ENCODE results near the gene RUBCN. TPM values are rescaled to one million over a fixed set of nuclear protein-coding genes. Genes with fewer than 3 reads are reported as not detected.
"Not testable (repeated sequence)": the region's sequence is repeated elsewhere in the genome, so short reads cannot be mapped to it uniquely, and the experiment has no call there.

The RUBCN gene
- total and polyA plus RNA-seq, 11 donors: 14.9 to 53.4 (median 36.9) TPM

DNA sequence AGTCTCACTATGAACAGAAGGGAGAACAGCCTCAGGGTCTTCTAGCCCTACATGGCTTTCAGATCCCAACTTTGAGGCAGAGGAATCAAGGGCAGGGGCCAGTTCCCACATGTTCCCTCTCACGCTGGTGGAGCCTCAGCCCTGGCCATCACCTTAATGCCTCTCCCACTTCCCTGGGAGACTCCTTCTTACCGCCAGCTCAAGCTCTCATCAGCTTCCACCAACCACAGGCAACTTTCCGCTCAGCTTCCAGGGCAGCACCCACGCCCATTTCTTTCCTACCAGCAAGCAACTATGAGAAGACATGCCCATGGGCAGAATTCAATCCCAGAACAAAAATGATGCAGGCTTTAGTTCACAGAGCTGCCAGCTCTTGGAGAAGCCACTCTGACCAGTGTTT lies 63.5 kb downstream of the RUBCN start:
- no peaks in the 10 kb centered on the region for H3K27me3 ChIP-seq
- H3K4me1 ChIP-seq: peaks cover 0 to 16% (median 0%) of the 10 kb centered on the region in 12 donors
- ATAC-seq: no peak
- no peak overlapping the region for H3K4me3 ChIP-seq
- WGBS, 4 donors: 94 to 98% (median 97%) methylated on average over 4 of the region's 4 CpGs
- intact Hi-C loops (cut with DNase I): no loop called here
- H3K9me3 ChIP-seq: no peaks in the 10 kb centered on the region
- no peak overlapping the region for H3K27ac ChIP-seq
- TF ChIP-seq, protein P1, sequence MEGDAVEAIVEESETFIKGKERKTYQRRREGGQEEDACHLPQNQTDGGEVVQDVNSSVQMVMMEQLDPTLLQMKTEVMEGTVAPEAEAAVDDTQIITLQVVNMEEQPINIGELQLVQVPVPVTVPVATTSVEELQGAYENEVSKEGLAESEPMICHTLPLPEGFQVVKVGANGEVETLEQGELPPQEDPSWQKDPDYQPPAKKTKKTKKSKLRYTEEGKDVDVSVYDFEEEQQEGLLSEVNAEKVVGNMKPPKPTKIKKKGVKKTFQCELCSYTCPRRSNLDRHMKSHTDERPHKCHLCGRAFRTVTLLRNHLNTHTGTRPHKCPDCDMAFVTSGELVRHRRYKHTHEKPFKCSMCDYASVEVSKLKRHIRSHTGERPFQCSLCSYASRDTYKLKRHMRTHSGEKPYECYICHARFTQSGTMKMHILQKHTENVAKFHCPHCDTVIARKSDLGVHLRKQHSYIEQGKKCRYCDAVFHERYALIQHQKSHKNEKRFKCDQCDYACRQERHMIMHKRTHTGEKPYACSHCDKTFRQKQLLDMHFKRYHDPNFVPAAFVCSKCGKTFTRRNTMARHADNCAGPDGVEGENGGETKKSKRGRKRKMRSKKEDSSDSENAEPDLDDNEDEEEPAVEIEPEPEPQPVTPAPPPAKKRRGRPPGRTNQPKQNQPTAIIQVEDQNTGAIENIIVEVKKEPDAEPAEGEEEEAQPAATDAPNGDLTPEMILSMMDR (IDR thresholded peaks at IDR 0.05): no peak
- no peak for TF ChIP-seq POLR2A (IDR thresholded peaks at IDR 0.05)
- H3K36me3 ChIP-seq: peaks cover 0 to 75% (median 64%) of the 10 kb centered on the region in 9 donors
- DNase-seq: no peak

DNA sequence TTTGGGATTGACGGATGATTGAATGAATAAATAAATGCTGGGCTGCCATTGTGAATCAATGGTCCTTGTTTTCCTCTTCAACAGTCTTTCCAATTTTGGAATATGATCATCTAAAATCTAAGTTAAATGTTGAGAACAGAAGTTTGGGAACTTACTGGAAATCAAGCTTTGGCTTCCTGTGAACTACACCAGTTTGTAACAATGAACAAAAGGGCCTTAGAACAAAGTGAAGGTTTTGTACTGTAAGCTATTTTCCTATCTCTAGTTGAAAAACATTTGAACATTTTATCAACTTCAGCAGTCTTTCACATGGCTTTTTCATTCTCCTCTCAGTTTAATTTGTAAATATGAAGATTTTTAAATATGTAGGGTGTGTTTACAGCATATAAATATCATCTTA lies 66.3 kb downstream of the RUBCN start:
- intact Hi-C loops (cut with DNase I): no loop called here
- peaks cover 0 to 4% (median 0%) of the 10 kb centered on the region in 12 donors for H3K4me1 ChIP-seq
- H3K27ac ChIP-seq: no peak overlapping the region
- peaks cover 0 to 52% (median 45%) of the 10 kb centered on the region in 9 donors for H3K36me3 ChIP-seq
- 88 to 99% (median 94%) methylated on average over 1 of the region's 1 CpG for WGBS, 4 donors
- TF ChIP-seq POLR2A (IDR thresholded peaks at IDR 0.05): no peak
- TF ChIP-seq, protein P1 (IDR thresholded peaks at IDR 0.05): no peak
- H3K27me3 ChIP-seq: no peaks in the 10 kb centered on the region
- no peak overlapping the region for H3K4me3 ChIP-seq
- no peaks in the 10 kb centered on the region for H3K9me3 ChIP-seq
- no peak for DNase-seq
- ATAC-seq: no peak

DNA sequence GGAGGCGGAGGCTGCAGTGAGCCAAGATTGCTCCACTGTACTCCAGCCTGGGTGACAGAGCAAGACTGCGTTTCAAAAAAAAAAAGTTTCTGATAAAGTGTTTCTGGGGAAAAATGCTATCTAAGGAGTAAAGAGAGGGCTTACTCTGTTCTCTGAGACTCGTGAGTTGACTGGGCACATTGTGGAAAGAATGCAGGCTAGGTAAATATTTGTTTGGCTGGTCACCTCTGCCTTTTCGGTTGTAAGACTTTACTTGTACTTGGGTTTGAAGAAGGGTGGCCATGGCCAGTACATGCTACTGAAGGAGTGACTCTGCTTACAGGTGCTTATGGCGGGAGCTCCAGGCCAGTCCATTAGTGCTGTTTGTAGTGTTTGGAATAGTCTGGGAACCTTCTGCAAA lies 68.7 kb downstream of the RUBCN start:
- WGBS, 4 donors: 85 to 92% (median 90%) methylated on average over 5 of the region's 5 CpGs
- H3K4me1 ChIP-seq: peaks cover 0 to 8% (median 1%) of the 10 kb centered on the region in 12 donors
- TF ChIP-seq, protein P1 (IDR thresholded peaks at IDR 0.05): no peak
- TF ChIP-seq POLR2A (IDR thresholded peaks at IDR 0.05): no peak
- DNase-seq: no peak
- H3K36me3 ChIP-seq: peaks cover 0 to 28% (median 21%) of the 10 kb centered on the region in 9 donors
- H3K27me3 ChIP-seq: peaks cover 0 to 3% (median 0%) of the 10 kb centered on the region in 9 donors
- ATAC-seq: no peak
- intact Hi-C loops (cut with DNase I): loop anchor here in 2 of 10 donors (5.0 to 10.0 kb wide), 2 partner anchors 71 to 73 kb away; no protein-coding TSS in a partner anchor
- H3K27ac ChIP-seq: no peak overlapping the region
- no peaks in the 10 kb centered on the region for H3K9me3 ChIP-seq
- H3K4me3 ChIP-seq: no peak overlapping the region

DNA sequence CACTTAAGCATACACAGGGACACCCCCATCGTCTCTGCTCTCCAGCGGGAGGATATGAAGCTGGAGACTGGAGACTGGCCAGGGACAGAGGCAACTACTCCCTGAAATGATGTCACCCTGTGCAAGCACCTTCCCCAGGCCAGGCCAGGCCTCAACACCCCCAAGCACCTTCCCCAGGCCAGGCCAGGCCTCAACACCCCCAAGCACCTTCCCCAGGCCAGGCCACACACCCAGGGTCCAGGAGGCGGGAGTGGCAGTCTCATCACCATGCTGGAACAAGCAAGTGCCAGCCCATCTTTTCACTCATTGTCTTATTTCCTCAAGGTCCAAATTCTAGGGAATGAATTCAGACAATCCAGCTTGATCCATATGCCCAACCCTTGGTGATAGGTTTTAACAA lies 69.4 kb downstream of the RUBCN start:
- WGBS, 4 donors: 90 to 100% (median 98%) methylated on average over 1 of the region's 3 CpGs
- H3K27ac ChIP-seq, ATAC-seq, H3K27me3 ChIP-seq, H3K4me3 ChIP-seq, H3K4me1 ChIP-seq, H3K9me3 ChIP-seq, DNase-seq: not testable (repeated sequence)
- peaks cover 0 to 22% (median 16%) of the 10 kb centered on the region in 9 donors for H3K36me3 ChIP-seq
- intact Hi-C loops (cut with DNase I): loop anchor here in 2 of 10 donors (5.0 to 10.0 kb wide), 2 partner anchors 70 to 72 kb away; no protein-coding TSS in a partner anchor

DNA sequence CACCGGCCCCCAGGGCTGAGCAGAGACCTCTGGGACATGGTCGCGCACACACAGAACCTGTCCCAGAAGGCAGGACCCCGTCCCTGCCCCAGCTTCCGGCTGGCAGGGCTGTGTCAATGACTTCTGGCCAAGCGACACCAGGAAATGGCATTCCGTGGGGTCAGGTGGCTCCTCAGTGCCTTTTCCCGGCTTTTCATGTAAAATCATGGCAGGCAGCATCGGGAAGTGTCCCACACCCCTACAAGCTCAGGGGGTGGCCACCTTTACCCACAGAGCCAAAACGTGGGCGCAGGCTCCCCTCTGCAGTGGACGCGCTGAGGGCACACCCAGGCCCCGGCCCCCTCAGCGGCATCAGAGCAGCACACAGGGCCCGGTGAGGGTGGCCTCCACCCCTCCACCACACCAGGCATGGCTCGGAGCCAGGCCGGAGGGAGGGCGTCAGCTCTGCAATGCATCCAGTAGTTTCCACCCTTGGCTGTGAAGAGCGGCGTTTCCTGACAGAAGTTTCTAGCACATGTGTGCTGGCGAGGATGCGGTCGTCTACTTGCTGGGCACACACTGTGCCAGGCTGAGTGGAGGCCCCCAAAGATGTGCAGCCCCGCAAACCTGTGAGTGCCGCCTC lies 70.4 kb downstream of the RUBCN start:
- intact Hi-C loops (cut with DNase I): loop anchor here in 2 of 10 donors (5.0 to 10.0 kb wide), 2 partner anchors 69 to 72 kb away; no protein-coding TSS in a partner anchor
- ATAC-seq: peak in 2 of 4 donors; percentile 26 to 31
- H3K4me1 ChIP-seq, H3K4me3 ChIP-seq, H3K27ac ChIP-seq, H3K27me3 ChIP-seq, H3K9me3 ChIP-seq, DNase-seq: not testable (repeated sequence)
- 61 to 66% (median 62%) methylated on average over 13 to 23 of the region's 26 CpGs; no CpG with 5 or more reads in 1 of the 4 donors for WGBS, 4 donors
- H3K36me3 ChIP-seq: peaks cover 0 to 12% (median 6%) of the 10 kb centered on the region in 9 donors

DNA sequence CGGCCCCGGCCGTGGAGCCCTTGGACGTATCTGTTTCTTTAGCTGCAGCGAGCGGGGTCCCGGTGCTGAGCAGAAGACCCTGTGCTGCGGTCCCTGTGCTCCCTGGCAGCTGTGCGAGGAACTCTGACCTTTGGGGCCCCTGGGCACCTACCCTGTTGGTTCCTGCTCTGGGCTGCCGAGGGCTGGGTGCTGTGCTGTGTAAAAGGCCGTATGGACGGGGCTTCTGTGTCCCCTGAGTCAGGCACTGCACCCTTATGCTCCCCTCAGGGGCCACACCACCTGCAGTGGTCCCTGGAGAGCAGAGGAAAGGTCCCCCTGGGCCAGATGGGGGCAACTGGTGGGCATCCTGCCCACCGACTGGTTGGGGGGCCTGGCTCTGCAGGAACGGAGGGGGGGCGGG lies 71.2 kb downstream of the RUBCN start:
- intact Hi-C loops (cut with DNase I): loop anchor here in 2 of 10 donors (5.0 to 10.0 kb wide), 2 partner anchors 68 to 71 kb away; no protein-coding TSS in a partner anchor
- H3K9me3 ChIP-seq, H3K27ac ChIP-seq, H3K4me3 ChIP-seq, H3K27me3 ChIP-seq, H3K36me3 ChIP-seq, H3K4me1 ChIP-seq, DNase-seq: not testable (repeated sequence)
- WGBS, 4 donors: no CpG with 5 or more reads among the region's 15 CpGs
- ATAC-seq: peak in 2 of 4 donors; percentile 7 to 13

DNA sequence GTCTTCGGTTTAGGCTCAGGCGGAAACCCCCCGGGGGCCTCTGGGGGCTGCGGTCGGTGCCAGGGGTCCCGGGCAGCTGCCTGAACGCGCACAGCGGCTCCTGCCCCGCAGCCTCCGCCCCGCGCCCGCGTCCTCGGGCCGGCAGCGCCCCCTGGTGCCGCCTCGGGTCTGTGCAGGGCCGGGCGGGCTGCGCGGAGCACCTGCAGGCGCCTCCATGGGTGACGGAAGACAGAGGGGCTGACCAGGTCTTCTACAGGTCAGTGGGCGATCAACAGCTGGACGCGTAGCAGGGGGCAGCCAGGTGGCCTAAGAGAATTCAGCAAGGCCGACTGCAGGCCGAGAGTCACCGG lies 71.6 kb downstream of the RUBCN start:
- peak overlapping the region in 11 of 12 donors; percentile 18 to 54 (median 48) for H3K4me3 ChIP-seq
- intact Hi-C loops (cut with DNase I): loop anchor here in 2 of 10 donors (5.0 to 10.0 kb wide), 2 partner anchors 68 to 70 kb away; no protein-coding TSS in a partner anchor
- not testable (repeated sequence) for DNase-seq, H3K27me3 ChIP-seq, H3K9me3 ChIP-seq, H3K4me1 ChIP-seq, H3K27ac ChIP-seq, H3K36me3 ChIP-seq
- 0 to 5% (median 1%) methylated on average over 3 to 5 of the region's 32 CpGs; no CpG with 5 or more reads in 1 of the 4 donors for WGBS, 4 donors
- ATAC-seq: peak in 3 of 4 donors; percentile 84 to 95 (median 88)

Measured in heart left ventricle (tissue), 16 donors.